IMR-90 (cell line): ENCODE data around the gene GMEB2. TPM values are rescaled to one million over a fixed set of nuclear protein-coding genes. Genes with fewer than 3 reads are reported as not detected.
A peak's percentile ranks its signal among the peaks of the same experiment; 100 is the strongest.

Experiments used
- ATAC-seq: fragments of 200-7000 bp; cut with Tn5 transposase; 2 replicates; pipeline ENCODE4 v1.9.1; 2020; ENCODE audit warnings: low read depth, mild to moderate bottlenecking, moderate library complexity
- BruUV-seq: library from RNA; stranded (reverse); fragments of 400-500 nt; replicated peaks from 2 replicates; lab custom pipeline; 2021; lab: Mats Ljungman, UMichigan
- CTCF ChIA-PET: fragments of 300-600 bp; formaldehyde crosslinking; extraction: SDS; loops from one replicate; lab custom pipeline; 2021; ENCODE audit warnings: antibody characterized with exemption; lab: Yijun Ruan, JAX
- POLR2A ChIA-PET: fragments of 300-600 bp; sonication (Branson Sonifier 250); formaldehyde crosslinking; loops from one replicate; lab custom pipeline; 2022; ENCODE audit warnings: antibody characterized with exemption; ENCODE audit not compliant: unreplicated experiment; lab: Charles Lee
- DNase-seq: peaks from one replicate; pipeline ENCODE4 v3.0.0; 2013
- H2AFZ ChIP-seq: replicated peaks from 2 replicates; pipeline ENCODE3; 2013; ENCODE audit warnings: low read length, mild to moderate bottlenecking; ENCODE audit not compliant: poor library complexity
- H2AK5ac ChIP-seq: 2 replicates; pipeline ENCODE4 v1.6.1; 2013; ENCODE audit warnings: low read depth, low read length, inconsistent platforms
- H2AK9ac ChIP-seq: replicated peaks from 2 replicates; pipeline ENCODE3; 2013; ENCODE audit warnings: mild to moderate bottlenecking, low read depth, low read length, moderate library complexity; ENCODE audit not compliant: poor library complexity
- H2BK120ac ChIP-seq: 2 replicates; pipeline ENCODE4 v1.6.1; 2013; ENCODE audit warnings: low read depth, low read length, inconsistent platforms
- H2BK15ac ChIP-seq: 3 replicates; pipeline ENCODE4 v1.6.1; 2013; ENCODE audit warnings: low read depth, low read length, inconsistent platforms
- H2BK20ac ChIP-seq: 2 replicates; pipeline ENCODE4 v1.6.1; 2013; ENCODE audit warnings: low read depth, mild to moderate bottlenecking, inconsistent platforms, low read length, moderate library complexity
- H2BK5ac ChIP-seq: 2 replicates; pipeline ENCODE4 v1.6.1; 2013; ENCODE audit warnings: mild to moderate bottlenecking, low read depth, low read length, inconsistent platforms; ENCODE audit not compliant: poor library complexity, severe bottlenecking
- H3K14ac ChIP-seq: replicated peaks from 2 replicates; pipeline ENCODE4 v1.6.1; 2013; ENCODE audit warnings: low read depth, low read length, inconsistent platforms
- H3K18ac ChIP-seq: 2 replicates; pipeline ENCODE4 v1.6.1; 2013; ENCODE audit warnings: low read depth, low read length, control low read depth
- H3K23ac ChIP-seq: 2 replicates; pipeline ENCODE4 v1.6.1; 2013; ENCODE audit warnings: low read depth, low read length, inconsistent platforms
- H3K27ac ChIP-seq: 2 replicates; pipeline ENCODE4 v1.5.1; 2013; ENCODE audit warnings: mild to moderate bottlenecking, control low read depth, low read length; ENCODE audit not compliant: insufficient read depth
- H3K27me3 ChIP-seq: 2 replicates; pipeline ENCODE4 v1.6.1; 2013; ENCODE audit warnings: low read length; ENCODE audit not compliant: control insufficient read depth, insufficient read depth
- H3K36me3 ChIP-seq: 2 replicates; pipeline ENCODE4 v1.6.1; 2013; ENCODE audit warnings: low read length, mixed read lengths; ENCODE audit not compliant: control insufficient read depth, insufficient read depth
- H3K4ac ChIP-seq: 2 replicates; pipeline ENCODE4 v1.6.1; 2013; ENCODE audit warnings: low read depth, low read length, inconsistent platforms
- H3K4me1 ChIP-seq: 2 replicates; pipeline ENCODE4 v1.6.1; 2013; ENCODE audit warnings: low read length, mixed read lengths; ENCODE audit not compliant: control insufficient read depth, insufficient read depth
- H3K4me2 ChIP-seq: 2 replicates; pipeline ENCODE4 v1.6.1; 2013; ENCODE audit warnings: low read depth, mild to moderate bottlenecking, control low read depth, low read length, moderate library complexity
- H3K4me3 ChIP-seq: 2 replicates; pipeline ENCODE4 v1.5.1; 2013; ENCODE audit warnings: low read depth, mild to moderate bottlenecking, control low read depth, low read length, moderate library complexity; ENCODE audit not compliant: insufficient read depth
- H3K56ac ChIP-seq: 2 replicates; pipeline ENCODE4 v1.6.1; 2013; ENCODE audit warnings: low read length, inconsistent platforms; ENCODE audit not compliant: insufficient read depth; ENCODE audit errors: extremely low read depth
- H3K79me1 ChIP-seq, 2 experiments: 2 replicates each; pipeline ENCODE4 v1.6.1; 2013; ENCODE audit warnings: low read length in 2 of 2, inconsistent platforms in 1 of 2, low read depth in 1 of 2
- H3K9ac ChIP-seq: 2 replicates; pipeline ENCODE4 v1.6.1; 2013; ENCODE audit warnings: low read depth, low read length, control low read depth
- H3K9me1 ChIP-seq: 2 replicates; pipeline ENCODE4 v1.6.1; 2013; ENCODE audit warnings: low read length, inconsistent platforms; ENCODE audit not compliant: insufficient read depth
- H3K9me3 ChIP-seq: 2 replicates; pipeline ENCODE4 v1.6.1; 2013; ENCODE audit warnings: low read length; ENCODE audit not compliant: control insufficient read depth, insufficient read depth
- H4K20me1 ChIP-seq: 2 replicates; pipeline ENCODE4 v1.6.1; 2013; ENCODE audit warnings: low read length, inconsistent platforms; ENCODE audit not compliant: insufficient read depth
- H4K5ac ChIP-seq: 2 replicates; pipeline ENCODE4 v1.6.1; 2013; ENCODE audit warnings: mild to moderate bottlenecking, low read depth, low read length, control low read depth
- H4K8ac ChIP-seq, 2 experiments: 2 replicates each; pipeline ENCODE4 v1.6.1; 2013; ENCODE audit warnings: low read depth in 2 of 2, low read length in 2 of 2, control low read depth in 1 of 2, inconsistent platforms in 1 of 2
- H4K91ac ChIP-seq: 2 replicates; pipeline ENCODE4 v1.6.1; 2013; ENCODE audit warnings: low read depth, low read length, inconsistent platforms; ENCODE audit not compliant: insufficient read depth
- BHLHE40 ChIP-seq: fragments of 150-350 bp; IDR thresholded peaks from 2 replicates; pipeline ENCODE4 v1.6.1; 2016; ENCODE audit warnings: mild to moderate bottlenecking, low read depth, low read length
- CEBPB ChIP-seq: IDR thresholded peaks from 2 replicates; pipeline ENCODE4 v1.6.1; 2012; ENCODE audit warnings: low read depth, low read length, improper control_type of control experiment
- CHD1 ChIP-seq: IDR thresholded peaks from 2 replicates; pipeline ENCODE4 v1.6.1; 2012; ENCODE audit warnings: low read depth, low read length, improper control_type of control experiment
- CTCF ChIP-seq: conservative IDR thresholded peaks from 2 replicates; pipeline ENCODE4 v1.5.1; 2012; ENCODE audit warnings: mild to moderate bottlenecking, low read depth, low read length, improper control_type of control experiment
- ELK1 ChIP-seq: fragments of 150-350 bp; IDR thresholded peaks from 2 replicates; pipeline ENCODE4 v1.6.1; 2016; ENCODE audit warnings: low read depth, mild to moderate bottlenecking, low read length, moderate library complexity, borderline replicate concordance
- FOS ChIP-seq: fragments of 150-350 bp; IDR thresholded peaks from 2 replicates; pipeline ENCODE4 v1.6.1; 2016; ENCODE audit warnings: low read depth, low read length
- MAFK ChIP-seq: IDR thresholded peaks from 2 replicates; pipeline ENCODE4 v1.6.1; 2012; ENCODE audit warnings: low read depth, low read length, improper control_type of control experiment
- MAZ ChIP-seq: IDR thresholded peaks from 2 replicates; pipeline ENCODE4 v1.6.1; 2012; ENCODE audit warnings: low read depth, mild to moderate bottlenecking, low read length, improper control_type of control experiment, moderate library complexity, borderline replicate concordance
- MXI1 ChIP-seq: IDR thresholded peaks from 2 replicates; pipeline ENCODE4 v1.6.1; 2012; ENCODE audit warnings: low read depth, mild to moderate bottlenecking, low read length, moderate library complexity, borderline replicate concordance
- NFE2L2 ChIP-seq: fragments of 150-350 bp; IDR thresholded peaks from 2 replicates; pipeline ENCODE4 v1.6.1; 2016; ENCODE audit warnings: low read depth, mild to moderate bottlenecking, low read length
- POLR2A ChIP-seq: IDR thresholded peaks from 2 replicates; pipeline ENCODE4 v1.6.1; 2012; ENCODE audit warnings: mild to moderate bottlenecking, low read depth, low read length
- RAD21 ChIP-seq: IDR thresholded peaks from 2 replicates; pipeline ENCODE4 v1.6.1; 2012; ENCODE audit warnings: low read length, improper control_type of control experiment
- RCOR1 ChIP-seq: IDR thresholded peaks from 2 replicates; pipeline ENCODE4 v1.6.1; 2012; ENCODE audit warnings: mild to moderate bottlenecking, low read length, improper control_type of control experiment; ENCODE audit not compliant: insufficient replicate concordance
- RFX5 ChIP-seq: IDR thresholded peaks from 2 replicates; pipeline ENCODE4 v1.8.0; 2012; ENCODE audit warnings: low read depth, mild to moderate bottlenecking, low read length, moderate library complexity
- SMC3 ChIP-seq: fragments of 150-350 bp; IDR thresholded peaks from 2 replicates; pipeline ENCODE4 v1.6.1; 2016; ENCODE audit warnings: low read depth, mild to moderate bottlenecking, antibody characterized with exemption, low read length, moderate library complexity
- USF2 ChIP-seq: fragments of 150-350 bp; IDR thresholded peaks from 2 replicates; pipeline ENCODE4 v1.6.1; 2017; ENCODE audit warnings: mild to moderate bottlenecking, antibody characterized with exemption, low read length, low read depth
- WGBS, 2 experiments: methylation state at CpG; one replicate each; pipeline versions ENCODE4 v1.1.5 to v1.1.7; 2013; ENCODE audit warnings: missing lambda C conversion rate in 2 of 2; ENCODE audit not compliant: insufficient read length in 1 of 2; ENCODE audit errors: extremely low coverage in 2 of 2; 5-methylcytosine and 5-hydroxymethylcytosine counted together
- dilution Hi-C: fragments of 300-500 bp; cut with HindIII; formaldehyde crosslinking; loops from one replicate; pipeline ENCODE4 v1.14.3; 2018; ENCODE audit warnings: low sequenced_read_pairs; ENCODE audit not compliant: unreplicated experiment
- in situ Hi-C: fragments of 300-500 bp; cut with MboI; formaldehyde crosslinking; loops from 3 replicates; pipeline ENCODE4 v1.14.3; 2019; ENCODE audit warnings: low sequenced_read_pairs, inconsistent platforms, mixed read lengths
- intact Hi-C: fragments of 100-400 bp; cut with micrococcal nuclease; formaldehyde crosslinking; loops from 2 replicates; pipeline ENCODE4 v1.10.0; 2022
- polyA plus RNA-seq, 3 experiments: library from polyadenylated mRNA; depleted of rRNA; stranded (reverse); fragments of >200 nt; gene quantifications; 2 replicates each; pipeline ENCODE4 v1.2.3, GENCODE V29; 2012; ENCODE audit warnings: low replicate concordance in 1 of 3
- total RNA-seq: library from RNA; depleted of rRNA; stranded (reverse); fragments of >200 nt; gene quantifications from 2 replicates; pipeline ENCODE4 v1.2.3, GENCODE V29; 2012

GMEB2 gene
- total and polyA plus RNA-seq, 2 of the 4 experiments (the other 2 are of a cell fraction), result 5.0 to 10.0 TPM

- Histone ChIP-seq H3K27me3 (no peaks in the 10 kb centered on the region), H2BK15ac (no peak overlapping the region), H3K4ac (no peak overlapping the region), H2BK5ac (no peak overlapping the region), H2BK20ac (no peak overlapping the region), H4K91ac (no peak overlapping the region), H3K4me1 (no peaks in the 10 kb centered on the region), H3K9me3 (no peaks in the 10 kb centered on the region), H3K36me3 (peaks cover 47% of the 10 kb centered on the region), H2AK5ac (no peak overlapping the region), H3K23ac (no peak overlapping the region), H3K9ac (no peak overlapping the region), H3K27ac (no peak overlapping the region), H3K18ac (no peak overlapping the region), H3K4me3 (no peak overlapping the region), H3K14ac (no peak overlapping the region), H2AK9ac (peak overlapping the region; percentile 42), H3K79me1 (no peaks in the 10 kb centered on the region), H4K8ac (no peak overlapping the region), H3K56ac (no peak overlapping the region), H2BK120ac (no peak overlapping the region), H4K5ac (no peak overlapping the region), H3K4me2 (no peak overlapping the region), H3K9me1 (no peaks in the 10 kb centered on the region), H4K20me1 (no peaks in the 10 kb centered on the region), H2AFZ (no peak overlapping the region)
- ATAC-seq (no peak), DNase-seq (no peak)
- WGBS, 2 experiments, result 91% methylated on average over 30 of the region's 46 CpGs; no CpG with 5 or more reads in 1 of the 2 experiments
- intact Hi-C loops, result no loop called here
- in situ Hi-C loops, result no loop called here
- ChIA-PET CTCF (no interaction called here), POLR2A (no interaction called here)
- dilution Hi-C loops, result no loop called here
- no TSS peak for BruUV-seq
- no peak for TF ChIP-seq RAD21
- no peak for TF ChIP-seq RCOR1
- no peak for TF ChIP-seq SMC3
- TF ChIP-seq USF2, result no peak
- no peak for TF ChIP-seq NFE2L2
- TF ChIP-seq RFX5, result no peak
- no peak for TF ChIP-seq CTCF
- no peak for TF ChIP-seq POLR2A
- TF ChIP-seq MAFK, result no peak
- no peak for TF ChIP-seq ELK1
- TF ChIP-seq CEBPB, result no peak
- no peak for TF ChIP-seq MXI1
- no peak for TF ChIP-seq BHLHE40
- no peak for TF ChIP-seq CHD1
- TF ChIP-seq MAZ, result no peak
- TF ChIP-seq FOS, result no peak
These were observed 60.3 kb downstream of the GMEB2 start for GRCh38 chr20:63566395-63567135.
